ENCODE data around the gene SETD1B.

The SETD1B gene

GRCh38 chr12:121806546-121807423 is 3.0 kb downstream of the SETD1B start:
- DNase-seq: peak in 5 of 56 donors; percentile 14 to 43 (median 36)

GRCh38 chr12:121807642-121808347 is 4.0 kb downstream of the SETD1B start:
- DNase-seq: no peak

- DNase-seq: no peak
Observed at GRCh38 chr12:121808623-121809022, 4.8 kb downstream of the SETD1B start.

GRCh38 chr12:121809712-121810116 is 5.9 kb downstream of the SETD1B start:
- no peak for DNase-seq

GRCh38 chr12:121810234-121810817 is 6.5 kb downstream of the SETD1B start:
- no peak for DNase-seq

GRCh38 chr12:121810833-121811433 is 7.1 kb downstream of the SETD1B start:
- no peak for DNase-seq

GRCh38 chr12:121811434-121812319 is 7.9 kb downstream of the SETD1B start:
- peak in 42 of 56 donors; percentile 19 to 78 (median 46) for DNase-seq

- DNase-seq: peak in 38 of 56 donors; percentile 15 to 64 (median 36)
Observed at GRCh38 chr12:121812320-121812871, 8.6 kb downstream of the SETD1B start.

GRCh38 chr12:121812921-121813896 is 9.4 kb downstream of the SETD1B start:
- no peak for DNase-seq

- no peak for DNase-seq
Observed at GRCh38 chr12:121813951-121814350, 10.1 kb downstream of the SETD1B start.

GRCh38 chr12:121814429-121815119 is 10.8 kb downstream of the SETD1B start:
- no peak for DNase-seq

- no peak for DNase-seq
Observed at GRCh38 chr12:121815263-121815662, 11.5 kb downstream of the SETD1B start.

GRCh38 chr12:121816925-121817647 is 13.3 kb downstream of the SETD1B start:
- DNase-seq: no peak

GRCh38 chr12:121817648-121818043 is 13.8 kb downstream of the SETD1B start:
- no peak for DNase-seq

- no peak for DNase-seq
Observed at GRCh38 chr12:121819212-121819949, 15.6 kb downstream of the SETD1B start.

GRCh38 chr12:121820056-121820455 is 16.2 kb downstream of the SETD1B start:
- no peak for DNase-seq
